Measurements from ENCODE around the gene CSNK1G3. TPM values are rescaled to one million over a fixed set of nuclear protein-coding genes. Genes with fewer than 3 reads are reported as not detected.

Gene CSNK1G3
- total and polyA plus RNA-seq, 5 donors, result 5.8 to 37.3 (median 33.0) TPM

GRCh38 chr5:123559434-123559775 lies 47.4 kb downstream of the CSNK1G3 start:
- Histone ChIP-seq H3K4me3 (ENCODE audit: low read length) (no peak overlapping the region), H3K4me1 (ENCODE audit: control insufficient read depth, insufficient read depth, low read length) (no peaks in the 10 kb centered on the region), H3K9me3 (ENCODE audit: control insufficient read depth, low read length) (no peaks in the 10 kb centered on the region), H3K27ac (ENCODE audit: low read length) (no peak overlapping the region), H3K27me3 (ENCODE audit: control insufficient read depth, insufficient read depth) (no peaks in the 10 kb centered on the region)
- 98% methylated on average over 1 of the region's 1 CpG for WGBS
- DNase-seq, result no peak
- intact Hi-C loops (cut with DNase I), result no loop called here
- no peak for ATAC-seq

GRCh38 chr5:123561230-123561629 lies 49.3 kb downstream of the CSNK1G3 start:
- no peak for DNase-seq
- no peaks in the 10 kb centered on the region for H3K4me1 ChIP-seq (ENCODE audit: control insufficient read depth, insufficient read depth, low read length)
- ATAC-seq, result no peak
- no peak overlapping the region for H3K27ac ChIP-seq (ENCODE audit: low read length)
- no peaks in the 10 kb centered on the region for H3K27me3 ChIP-seq (ENCODE audit: control insufficient read depth, insufficient read depth)
- no peaks in the 10 kb centered on the region for H3K9me3 ChIP-seq (ENCODE audit: control insufficient read depth, low read length)
- 96% methylated on average over 1 of the region's 1 CpG for WGBS
- no peak overlapping the region for H3K4me3 ChIP-seq (ENCODE audit: low read length)
- intact Hi-C loops (cut with DNase I), result no loop called here

DNA sequence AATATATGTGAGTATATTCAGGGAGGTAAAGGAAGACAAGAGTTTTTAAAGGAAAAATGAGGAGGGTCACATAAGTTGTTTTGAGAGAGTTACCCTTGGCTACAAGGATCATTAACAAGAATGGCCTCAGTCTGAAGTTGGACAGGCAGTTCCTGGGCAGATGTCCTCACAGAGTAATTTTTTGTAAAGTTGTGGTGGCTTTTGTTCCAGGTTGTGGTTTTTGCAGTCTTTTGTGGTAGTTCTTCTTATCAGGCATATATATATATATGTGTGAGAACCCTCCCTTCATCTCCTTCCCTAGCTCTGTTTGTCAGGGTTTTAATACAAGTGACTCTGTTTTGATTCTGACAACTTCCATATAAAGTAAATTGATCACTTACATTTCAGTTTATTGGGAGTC lies 60.0 kb downstream of the CSNK1G3 start:
- Histone ChIP-seq H3K9me3 (ENCODE audit: control insufficient read depth, low read length) (no peaks in the 10 kb centered on the region), H3K4me1 (ENCODE audit: control insufficient read depth, insufficient read depth, low read length) (no peaks in the 10 kb centered on the region), H3K27ac (ENCODE audit: low read length) (no peak overlapping the region), H3K27me3 (ENCODE audit: control insufficient read depth, insufficient read depth) (no peaks in the 10 kb centered on the region), H3K4me3 (ENCODE audit: low read length) (no peak overlapping the region)
- DNase-seq (no peak), ATAC-seq (no peak)
- intact Hi-C loops (cut with DNase I), result no loop called here

- Histone ChIP-seq H3K4me3 (ENCODE audit: low read length) (no peak overlapping the region), H3K4me1 (ENCODE audit: control insufficient read depth, insufficient read depth, low read length) (no peaks in the 10 kb centered on the region), H3K27me3 (ENCODE audit: control insufficient read depth, insufficient read depth) (no peaks in the 10 kb centered on the region), H3K27ac (ENCODE audit: low read length) (no peak overlapping the region), H3K9me3 (ENCODE audit: control insufficient read depth, low read length) (no peaks in the 10 kb centered on the region)
- intact Hi-C loops (cut with DNase I), result no loop called here
- ATAC-seq (no peak), DNase-seq (no peak)
Measured at GRCh38 chr5:123578390-123578789, 66.4 kb downstream of the CSNK1G3 start.

GRCh38 chr5:123579410-123579809 lies 67.4 kb downstream of the CSNK1G3 start:
- no peaks in the 10 kb centered on the region for H3K27me3 ChIP-seq (ENCODE audit: control insufficient read depth, insufficient read depth)
- H3K4me3 ChIP-seq (ENCODE audit: low read length), result no peak overlapping the region
- no peak overlapping the region for H3K27ac ChIP-seq (ENCODE audit: low read length)
- intact Hi-C loops (cut with DNase I), result no loop called here
- H3K9me3 ChIP-seq (ENCODE audit: control insufficient read depth, low read length), result no peaks in the 10 kb centered on the region
- H3K4me1 ChIP-seq (ENCODE audit: control insufficient read depth, insufficient read depth, low read length), result no peaks in the 10 kb centered on the region
- DNase-seq (no peak), ATAC-seq (peak in 1 of 2 donors; percentile 41)
- 69% methylated on average over 3 of the region's 3 CpGs for WGBS

- 72% methylated on average over 4 of the region's 4 CpGs for WGBS
- Histone ChIP-seq H3K4me3 (ENCODE audit: low read length) (no peak overlapping the region), H3K4me1 (ENCODE audit: control insufficient read depth, insufficient read depth, low read length) (no peaks in the 10 kb centered on the region), H3K27ac (ENCODE audit: low read length) (no peak overlapping the region), H3K9me3 (ENCODE audit: control insufficient read depth, low read length) (no peaks in the 10 kb centered on the region), H3K27me3 (ENCODE audit: control insufficient read depth, insufficient read depth) (no peaks in the 10 kb centered on the region)
- intact Hi-C loops (cut with DNase I), result no loop called here
- DNase-seq (no peak), ATAC-seq (peak; percentile 37 to 48)
Measured at GRCh38 chr5:123582550-123583285, 70.7 kb downstream of the CSNK1G3 start.

- ATAC-seq (no peak), DNase-seq (no peak)
- intact Hi-C loops (cut with DNase I), result no loop called here
- no peaks in the 10 kb centered on the region for H3K9me3 ChIP-seq (ENCODE audit: control insufficient read depth, low read length)
- H3K27ac ChIP-seq (ENCODE audit: low read length), result no peak overlapping the region
- no peak overlapping the region for H3K4me3 ChIP-seq (ENCODE audit: low read length)
- H3K4me1 ChIP-seq (ENCODE audit: control insufficient read depth, insufficient read depth, low read length), result no peaks in the 10 kb centered on the region
- WGBS, result 94% methylated on average over 2 of the region's 2 CpGs
- H3K27me3 ChIP-seq (ENCODE audit: control insufficient read depth, insufficient read depth), result no peaks in the 10 kb centered on the region
Measured at GRCh38 chr5:123585871-123586270, 73.9 kb downstream of the CSNK1G3 start.

- no peak overlapping the region for H3K4me3 ChIP-seq (ENCODE audit: low read length)
- no peaks in the 10 kb centered on the region for H3K27me3 ChIP-seq (ENCODE audit: control insufficient read depth, insufficient read depth)
- no peaks in the 10 kb centered on the region for H3K9me3 ChIP-seq (ENCODE audit: control insufficient read depth, low read length)
- intact Hi-C loops (cut with DNase I), result loop anchor here in 1 of 4 donors (10.0 kb wide), 1 partner anchor 80 kb away; the partner anchor contains the start of gene CSNK1G3
- ATAC-seq (no peak), DNase-seq (no peak)
- no peaks in the 10 kb centered on the region for H3K4me1 ChIP-seq (ENCODE audit: control insufficient read depth, insufficient read depth, low read length)
- no peak overlapping the region for H3K27ac ChIP-seq (ENCODE audit: low read length)
Measured at GRCh38 chr5:123594434-123594833, 82.5 kb downstream of the CSNK1G3 start.

- intact Hi-C loops (cut with DNase I), result loop anchor here in 1 of 4 donors (10.0 kb wide), 1 partner anchor 82 kb away; the partner anchor contains the start of gene CSNK1G3
- WGBS, result 97% methylated on average over 1 of the region's 1 CpG
- ATAC-seq (no peak), DNase-seq (no peak)
- Histone ChIP-seq H3K4me1 (ENCODE audit: control insufficient read depth, insufficient read depth, low read length) (no peaks in the 10 kb centered on the region), H3K27me3 (ENCODE audit: control insufficient read depth, insufficient read depth) (no peaks in the 10 kb centered on the region), H3K4me3 (ENCODE audit: low read length) (no peak overlapping the region), H3K9me3 (ENCODE audit: control insufficient read depth, low read length) (no peaks in the 10 kb centered on the region), H3K27ac (ENCODE audit: low read length) (no peak overlapping the region)
Measured at GRCh38 chr5:123597018-123597417, 85.0 kb downstream of the CSNK1G3 start.

DNA sequence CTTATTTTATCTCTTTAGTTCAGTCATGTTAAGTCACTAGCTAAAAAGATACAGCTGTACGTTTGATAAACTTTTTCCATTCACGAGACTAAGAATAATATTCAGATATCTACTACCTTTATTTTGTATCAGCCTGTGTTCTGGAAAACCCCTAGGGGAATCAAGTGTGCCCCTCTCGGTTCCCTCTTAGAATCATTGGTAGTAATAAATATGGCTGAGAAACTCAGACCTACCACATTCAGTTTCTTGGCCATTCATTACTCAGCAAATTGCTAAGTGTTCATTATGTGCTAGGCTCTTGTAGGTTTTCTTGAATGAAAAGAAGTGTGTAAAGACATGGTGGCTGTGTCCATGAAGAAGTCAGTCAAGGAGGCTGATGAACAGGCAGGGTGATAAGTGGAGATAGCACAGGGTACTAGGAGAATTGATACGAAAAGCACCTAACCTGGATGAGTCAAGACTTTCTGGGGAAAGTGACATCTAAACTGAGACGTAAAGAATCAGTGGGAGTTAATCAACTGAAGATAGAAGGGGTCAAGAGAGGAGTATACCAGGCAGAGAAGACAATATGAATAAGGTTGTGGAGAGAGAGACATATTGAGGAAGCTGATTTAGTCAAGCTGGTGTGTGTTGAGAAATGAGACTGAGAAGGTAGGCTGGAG lies 86.2 kb downstream of the CSNK1G3 start:
- intact Hi-C loops (cut with DNase I), result loop anchor here in 1 of 4 donors (10.0 kb wide), 1 partner anchor 83 kb away; the partner anchor contains the start of gene CSNK1G3
- WGBS, result 92% methylated on average over 5 of the region's 5 CpGs
- ATAC-seq, result no peak

GRCh38 chr5:123599171-123599570 lies 87.2 kb downstream of the CSNK1G3 start:
- no peak overlapping the region for H3K4me3 ChIP-seq (ENCODE audit: low read length)
- H3K4me1 ChIP-seq (ENCODE audit: control insufficient read depth, insufficient read depth, low read length), result no peaks in the 10 kb centered on the region
- no peaks in the 10 kb centered on the region for H3K27me3 ChIP-seq (ENCODE audit: control insufficient read depth, insufficient read depth)
- ATAC-seq (peak in 1 of 2 donors; percentile 37), DNase-seq (no peak)
- H3K9me3 ChIP-seq (ENCODE audit: control insufficient read depth, low read length), result no peaks in the 10 kb centered on the region
- no peak overlapping the region for H3K27ac ChIP-seq (ENCODE audit: low read length)
- intact Hi-C loops (cut with DNase I), result loop anchor here in 1 of 4 donors (10.0 kb wide), 1 partner anchor 84 kb away; the partner anchor contains the start of gene CSNK1G3
- 69% methylated on average over 2 of the region's 2 CpGs for WGBS

More for the DNA sequence above, 86.2 kb downstream of the CSNK1G3 start:
- no peaks in the 10 kb centered on the region for H3K4me1 ChIP-seq (ENCODE audit: control insufficient read depth, insufficient read depth, low read length)
- H3K9me3 ChIP-seq (ENCODE audit: control insufficient read depth, low read length), result no peaks in the 10 kb centered on the region
- no peak for DNase-seq
- no peaks in the 10 kb centered on the region for H3K27me3 ChIP-seq (ENCODE audit: control insufficient read depth, insufficient read depth)
- no peak overlapping the region for H3K4me3 ChIP-seq (ENCODE audit: low read length)
- no peak overlapping the region for H3K27ac ChIP-seq (ENCODE audit: low read length)

Measured in right cardiac atrium (tissue), 5 donors.